GM23338 (cell line): ENCODE results near the gene TEPSIN. TPM values are rescaled to one million over a fixed set of nuclear protein-coding genes. Genes with fewer than 3 reads are reported as not detected.
A peak's percentile ranks its signal among the peaks of the same experiment; 100 is the strongest.

Experiments used
- ATAC-seq: fragments of 200-7000 bp; cut with Tn5 transposase; 3 replicates; pipeline ENCODE4 v1.9.1; 2020
- DNase-seq: peaks from one replicate; pipeline ENCODE4 v3.0.0-alpha.2; 2015; ENCODE audit warnings: low spot score
- H2AFZ ChIP-seq: fragments of 200-600 bp; sonication (generic); 2 replicates; pipeline ENCODE4 v1.8.0; 2016; ENCODE audit warnings: antibody characterized with exemption, mild to moderate bottlenecking, moderate library complexity
- H3F3A ChIP-seq: fragments of 200-600 bp; sonication (generic); replicated peaks from 2 replicates; pipeline ENCODE4 v1.8.0; 2017; ENCODE audit warnings: antibody characterized with exemption, mixed run types, low read depth
- H3K27ac ChIP-seq: fragments of 200-600 bp; sonication (generic); 2 replicates; pipeline ENCODE4 v1.6.1; 2016; ENCODE audit warnings: low read depth
- H3K27me3 ChIP-seq: fragments of 200-600 bp; sonication (generic); 2 replicates; pipeline ENCODE4 v1.8.0; 2016; ENCODE audit warnings: mild to moderate bottlenecking, mixed run types, moderate library complexity; ENCODE audit not compliant: insufficient read depth
- H3K36me3 ChIP-seq: fragments of 200-600 bp; sonication (generic); 2 replicates; pipeline ENCODE4 v1.8.0; 2016; ENCODE audit warnings: mild to moderate bottlenecking; ENCODE audit not compliant: insufficient read depth
- H3K4me1 ChIP-seq: fragments of 200-600 bp; sonication (generic); 2 replicates; pipeline ENCODE4 v1.8.0; 2016; ENCODE audit warnings: mild to moderate bottlenecking, moderate library complexity; ENCODE audit not compliant: insufficient read depth
- H3K4me2 ChIP-seq: fragments of 200-600 bp; sonication (generic); 2 replicates; pipeline ENCODE4 v1.7.1; 2017; ENCODE audit warnings: mixed run types
- H3K4me3 ChIP-seq: fragments of 200-600 bp; sonication (generic); 2 replicates; pipeline ENCODE4 v1.6.1; 2016; ENCODE audit warnings: mixed run types
- H3K79me2 ChIP-seq: fragments of 200-600 bp; sonication (generic); replicated peaks from 2 replicates; pipeline ENCODE4 v1.8.0; 2017; ENCODE audit warnings: mild to moderate bottlenecking; ENCODE audit not compliant: insufficient read depth
- H3K9me2 ChIP-seq: fragments of 200-600 bp; sonication (generic); 2 replicates; pipeline ENCODE4 v1.8.0; 2017; ENCODE audit not compliant: insufficient read depth
- H4K20me1 ChIP-seq: fragments of 200-600 bp; sonication (generic); replicated peaks from 2 replicates; pipeline ENCODE4 v1.8.0; 2017; ENCODE audit warnings: mild to moderate bottlenecking; ENCODE audit not compliant: insufficient read depth
- H3K27ac Mint-ChIP-seq: 2 replicates; pipeline ENCODE4 v1.8.0; 2020; ENCODE audit warnings: inconsistent platforms, mild to moderate bottlenecking, moderate library complexity, mixed read lengths
- H3K27me3 Mint-ChIP-seq: 3 replicates; pipeline ENCODE4 v1.8.0; 2022; ENCODE audit warnings: low read depth, mild to moderate bottlenecking, moderate library complexity, mixed read lengths, inconsistent platforms; ENCODE audit not compliant: insufficient read depth, poor library complexity
- H3K36me3 Mint-ChIP-seq: 3 replicates; pipeline ENCODE4 v1.8.0; 2021; ENCODE audit warnings: low read depth, mild to moderate bottlenecking, inconsistent platforms, moderate library complexity, mixed read lengths
- H3K4me1 Mint-ChIP-seq: 3 replicates; pipeline ENCODE4 v1.8.0; 2020; ENCODE audit warnings: mild to moderate bottlenecking, inconsistent platforms, mixed read lengths
- H3K4me3 Mint-ChIP-seq: 3 replicates; pipeline ENCODE4 v1.8.0; 2021; ENCODE audit warnings: moderate library complexity, mild to moderate bottlenecking, inconsistent platforms, mixed read lengths
- H3K9me3 Mint-ChIP-seq: 3 replicates; pipeline ENCODE4 v1.8.0; 2020; ENCODE audit warnings: moderate library complexity, mild to moderate bottlenecking, inconsistent platforms, mixed read lengths
- CREB1 ChIP-seq: fragments of 250-450 bp; sonication (Bioruptor Pico); IDR thresholded peaks from 2 replicates; pipeline ENCODE4 v1.5.0; 2020; ENCODE audit warnings: low read depth, mild to moderate bottlenecking, moderate library complexity
- CTCF ChIP-seq, 2 experiments: fragments of 200-600 bp in 1 of 2; sonication (generic) in 1 of 2; conservative IDR thresholded peaks; 2 replicates each; pipeline versions ENCODE4 v1.5.1 to v1.6.1; 2016 to 2017; ENCODE audit warnings: antibody characterized with exemption in 2 of 2, low read depth in 2 of 2, mild to moderate bottlenecking in 2 of 2, moderate library complexity in 1 of 2
- JUNB ChIP-seq: IDR thresholded peaks from one replicate; pipeline ENCODE4 v1.6.1; 2016; ENCODE audit warnings: antibody characterized with exemption; ENCODE audit not compliant: unreplicated experiment
- NANOG ChIP-seq: IDR thresholded peaks from 2 replicates; pipeline ENCODE4 v1.6.1; 2016; ENCODE audit warnings: antibody characterized with exemption, borderline replicate concordance
- POLR2AphosphoS5 ChIP-seq: IDR thresholded peaks from 2 replicates; pipeline ENCODE4 v1.6.1; 2016; ENCODE audit warnings: antibody characterized with exemption, low read depth
- polyA plus RNA-seq: library from polyadenylated mRNA; unstranded; fragments of >200 nt; fragmentation: Nextera tagmentation; extraction: Ambion mirVana; gene quantifications from 2 replicates; pipeline ENCODE4 v1.2.1, GENCODE V29; 2016
- total RNA-seq: library from RNA; depleted of rRNA; stranded (reverse); fragments of >200 nt; shearing (Covaris generic); gene quantifications from 2 replicates; pipeline ENCODE4 v1.2.3, GENCODE V29; 2014
- TF ChIP-seq, protein P1 (sequence below): IDR thresholded peaks from one replicate; pipeline ENCODE4 v1.6.1; 2018; ENCODE audit warnings: antibody characterized with exemption; ENCODE audit not compliant: unreplicated experiment

The TEPSIN gene
- total and polyA plus RNA-seq, 2 experiments from 2014 or later = 4.4 to 25.3 TPM

GRCh38 chr17:81184555-81184954, 54.3 kb downstream of the TEPSIN start (continued):
- TF ChIP-seq, protein P1, sequence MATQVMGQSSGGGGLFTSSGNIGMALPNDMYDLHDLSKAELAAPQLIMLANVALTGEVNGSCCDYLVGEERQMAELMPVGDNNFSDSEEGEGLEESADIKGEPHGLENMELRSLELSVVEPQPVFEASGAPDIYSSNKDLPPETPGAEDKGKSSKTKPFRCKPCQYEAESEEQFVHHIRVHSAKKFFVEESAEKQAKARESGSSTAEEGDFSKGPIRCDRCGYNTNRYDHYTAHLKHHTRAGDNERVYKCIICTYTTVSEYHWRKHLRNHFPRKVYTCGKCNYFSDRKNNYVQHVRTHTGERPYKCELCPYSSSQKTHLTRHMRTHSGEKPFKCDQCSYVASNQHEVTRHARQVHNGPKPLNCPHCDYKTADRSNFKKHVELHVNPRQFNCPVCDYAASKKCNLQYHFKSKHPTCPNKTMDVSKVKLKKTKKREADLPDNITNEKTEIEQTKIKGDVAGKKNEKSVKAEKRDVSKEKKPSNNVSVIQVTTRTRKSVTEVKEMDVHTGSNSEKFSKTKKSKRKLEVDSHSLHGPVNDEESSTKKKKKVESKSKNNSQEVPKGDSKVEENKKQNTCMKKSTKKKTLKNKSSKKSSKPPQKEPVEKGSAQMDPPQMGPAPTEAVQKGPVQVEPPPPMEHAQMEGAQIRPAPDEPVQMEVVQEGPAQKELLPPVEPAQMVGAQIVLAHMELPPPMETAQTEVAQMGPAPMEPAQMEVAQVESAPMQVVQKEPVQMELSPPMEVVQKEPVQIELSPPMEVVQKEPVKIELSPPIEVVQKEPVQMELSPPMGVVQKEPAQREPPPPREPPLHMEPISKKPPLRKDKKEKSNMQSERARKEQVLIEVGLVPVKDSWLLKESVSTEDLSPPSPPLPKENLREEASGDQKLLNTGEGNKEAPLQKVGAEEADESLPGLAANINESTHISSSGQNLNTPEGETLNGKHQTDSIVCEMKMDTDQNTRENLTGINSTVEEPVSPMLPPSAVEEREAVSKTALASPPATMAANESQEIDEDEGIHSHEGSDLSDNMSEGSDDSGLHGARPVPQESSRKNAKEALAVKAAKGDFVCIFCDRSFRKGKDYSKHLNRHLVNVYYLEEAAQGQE = no peak
- TF ChIP-seq CREB1 = no peak

- Histone ChIP-seq H3K79me2 (no peaks in the 10 kb centered on the region), H2AFZ (no peak overlapping the region), H4K20me1 (no peaks in the 10 kb centered on the region), H3K4me1 (no peaks in the 10 kb centered on the region), H3F3A (no peaks in the 10 kb centered on the region), H3K36me3 (no peaks in the 10 kb centered on the region), H3K4me2 (no peak overlapping the region), H3K9me2 (no peaks in the 10 kb centered on the region), H3K27me3 (no peaks in the 10 kb centered on the region), H3K27ac (no peak overlapping the region), H3K4me3 (no peak overlapping the region)
- no peak overlapping the region for H3K27ac Mint-ChIP-seq
- ATAC-seq = no peak
- no peak for TF ChIP-seq NANOG
- 0 out of 2 replicates have a peak, but pooled peaks have one; percentile 27 for TF ChIP-seq POLR2AphosphoS5
- H3K36me3 Mint-ChIP-seq = no peaks in the 10 kb centered on the region
- DNase-seq = no peak
- no peak overlapping the region for H3K4me3 Mint-ChIP-seq
- H3K4me1 Mint-ChIP-seq = no peaks in the 10 kb centered on the region; the same call in 2 of the 3 replicates
- H3K9me3 Mint-ChIP-seq = no peaks in the 10 kb centered on the region; the same call in 2 of the 3 replicates
- H3K27me3 Mint-ChIP-seq = peaks cover 11% of the 10 kb centered on the region
These were observed 55.0 kb downstream of the TEPSIN start for GRCh38 chr17:81183807-81184206.

DNA sequence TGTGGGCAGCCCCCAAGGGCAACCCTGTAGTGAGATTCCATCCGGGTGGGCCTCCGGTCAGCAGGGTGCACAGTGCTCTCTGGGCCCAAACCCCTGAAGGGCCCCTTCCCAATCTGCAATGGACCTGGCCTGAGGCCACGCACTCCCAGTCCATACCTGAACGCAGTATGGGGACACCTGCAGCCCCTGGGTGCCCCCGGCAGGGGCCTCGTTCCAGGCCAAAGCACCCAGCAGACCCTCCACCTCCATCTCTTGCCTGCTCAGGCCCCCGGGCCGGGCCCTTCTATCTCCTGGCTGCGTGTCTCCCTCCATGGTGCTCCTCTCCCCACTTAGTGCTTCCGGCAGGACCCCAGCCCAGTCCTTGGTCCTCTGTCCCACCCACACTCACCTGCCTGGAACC, 55.5 kb downstream of the TEPSIN start:
- Mint-ChIP-seq H3K9me3 (no peaks in the 10 kb centered on the region; the same call in 2 of the 3 replicates), H3K27me3 (peaks cover 11% of the 10 kb centered on the region), H3K4me3 (no peak overlapping the region), H3K27ac (no peak overlapping the region), H3K4me1 (no peaks in the 10 kb centered on the region; the same call in 2 of the 3 replicates), H3K36me3 (no peaks in the 10 kb centered on the region)
- Histone ChIP-seq H3K4me2 (no peak overlapping the region), H3K4me1 (no peaks in the 10 kb centered on the region), H3F3A (no peaks in the 10 kb centered on the region), H4K20me1 (no peaks in the 10 kb centered on the region), H3K9me2 (no peaks in the 10 kb centered on the region), H3K36me3 (no peaks in the 10 kb centered on the region), H3K79me2 (no peaks in the 10 kb centered on the region), H3K4me3 (no peak overlapping the region), H3K27me3 (no peaks in the 10 kb centered on the region), H2AFZ (no peak overlapping the region), H3K27ac (no peak overlapping the region)
- DNase-seq = no peak
- TF ChIP-seq JUNB (no peak), CTCF (conservative IDR thresholded peaks at IDR 0.05; ENCODE audit: low read depth in 2 of 2) (no peak)
- no peak for ATAC-seq
